SK-MEL-5 (cell line): ENCODE results near the gene CDK14. TPM values are rescaled to one million over a fixed set of nuclear protein-coding genes. Genes with fewer than 3 reads are reported as not detected.
"Not testable (repeated sequence)": the region's sequence is repeated elsewhere in the genome, so short reads cannot be mapped to it uniquely, and the experiment has no call there.

ENCODE experiments used
- DNase-seq: peaks from one replicate; pipeline ENCODE4 v3.0.0-alpha.2; 2016; ENCODE audit warnings: low read depth, low spot score
- in situ Hi-C: cut with HindIII; loops from 2 replicates; pipeline ENCODE4 v1.10.0; 2016; ENCODE audit warnings: low sequenced_read_pairs, high pct_unique_total_duplicates, low pct_unique_long_range_greater_than_20kb
- total RNA-seq: library from RNA; depleted of rRNA; stranded (reverse); fragments of >200 nt; shearing (Covaris generic); gene quantifications from 2 replicates; pipeline ENCODE4 v1.2.3, GENCODE V29; 2014

Gene CDK14
- total RNA-seq, 1 experiment from 2014 or later = 2.3 TPM

- in situ Hi-C loops = no loop called here
Measured at GRCh38 chr7:90777886-90778285, 181.8 kb downstream of the CDK14 start.

GRCh38 chr7:90788052-90788451 lies 191.9 kb downstream of the CDK14 start:
- no peak for DNase-seq
- in situ Hi-C loops = no loop called here

More at GRCh38 chr7:90777886-90778285, 181.8 kb downstream of the CDK14 start:
- no peak for DNase-seq

GRCh38 chr7:90789736-90790306 lies 193.7 kb downstream of the CDK14 start:
- in situ Hi-C loops = no loop called here

GRCh38 chr7:90791596-90791995 lies 195.5 kb downstream of the CDK14 start:
- in situ Hi-C loops = no loop called here
- no peak for DNase-seq

More at GRCh38 chr7:90789736-90790306, 193.7 kb downstream of the CDK14 start:
- DNase-seq = no peak

GRCh38 chr7:90792301-90792700 lies 196.2 kb downstream of the CDK14 start:
- no peak for DNase-seq
- in situ Hi-C loops = no loop called here

GRCh38 chr7:90794234-90794633 lies 198.1 kb downstream of the CDK14 start:
- DNase-seq, in situ Hi-C loops: not testable (repeated sequence)

- in situ Hi-C loops = no loop called here
- no peak for DNase-seq
Measured at GRCh38 chr7:90797596-90797995, 201.5 kb downstream of the CDK14 start.

- no peak for DNase-seq
- in situ Hi-C loops = no loop called here
Measured at GRCh38 chr7:90804370-90804769, 208.2 kb downstream of the CDK14 start.

- in situ Hi-C loops = not testable (repeated sequence)
Measured at GRCh38 chr7:90815552-90815951, 219.4 kb downstream of the CDK14 start.

GRCh38 chr7:90816511-90817142 lies 220.5 kb downstream of the CDK14 start:
- no peak for DNase-seq
- in situ Hi-C loops = no loop called here

More at GRCh38 chr7:90815552-90815951, 219.4 kb downstream of the CDK14 start:
- DNase-seq = not testable (repeated sequence)

- no peak for DNase-seq
- in situ Hi-C loops = no loop called here
Measured at GRCh38 chr7:90817151-90817550, 221.0 kb downstream of the CDK14 start.

GRCh38 chr7:90817846-90818245 lies 221.7 kb downstream of the CDK14 start:
- in situ Hi-C loops = no loop called here
- DNase-seq = no peak

GRCh38 chr7:90818341-90818740 lies 222.2 kb downstream of the CDK14 start:
- DNase-seq = no peak
- in situ Hi-C loops = no loop called here

GRCh38 chr7:90821961-90822620 lies 226.0 kb downstream of the CDK14 start:
- in situ Hi-C loops = no loop called here

GRCh38 chr7:90824386-90825307 lies 228.5 kb downstream of the CDK14 start:
- in situ Hi-C loops = no loop called here
- no peak for DNase-seq

More at GRCh38 chr7:90821961-90822620, 226.0 kb downstream of the CDK14 start:
- no peak for DNase-seq

- in situ Hi-C loops = no loop called here
Measured at GRCh38 chr7:90825779-90826178, 229.7 kb downstream of the CDK14 start.

GRCh38 chr7:90828601-90829000 lies 232.5 kb downstream of the CDK14 start:
- in situ Hi-C loops = no loop called here
- DNase-seq = no peak

More at GRCh38 chr7:90825779-90826178, 229.7 kb downstream of the CDK14 start:
- DNase-seq = no peak

GRCh38 chr7:90830308-90830707 lies 234.2 kb downstream of the CDK14 start:
- in situ Hi-C loops = no loop called here
- DNase-seq = no peak
